HCT116 (cell line): ENCODE results near the gene LRCH1. TPM values are rescaled to one million over a fixed set of nuclear protein-coding genes. Genes with fewer than 3 reads are reported as not detected.

Experiments
- ATAC-seq: fragments of 200-7000 bp; cut with Tn5 transposase; 2 replicates; pipeline ENCODE4 v1.9.1; 2020; ENCODE audit warnings: mild to moderate bottlenecking, moderate library complexity
- BruUV-seq: library from RNA; stranded (reverse); fragments of 400-500 nt; replicated peaks from 2 replicates; lab custom pipeline; 2021; lab: Mats Ljungman, UMichigan
- CTCF ChIA-PET: fragments of 300-600 bp; sonication (Branson Sonifier 250); formaldehyde crosslinking; loops from one replicate; lab custom pipeline; 2021; ENCODE audit warnings: antibody characterized with exemption; lab: Charles Lee
- POLR2A ChIA-PET: fragments of 300-600, 350-600 bp; sonication (Branson Sonifier 250); formaldehyde crosslinking; loops from one replicate; lab custom pipeline; 2021; ENCODE audit warnings: antibody characterized with exemption; lab: Charles Lee
- RAD21 ChIA-PET, 2 experiments: fragments of 300-600 bp; sonication (Branson Sonifier 250); formaldehyde crosslinking; loops; one replicate each; lab custom pipeline; 2023; ENCODE audit warnings: low total read pairs in 2 of 2; ENCODE audit not compliant: uncharacterized antibody in 2 of 2, unreplicated experiment in 2 of 2, low non-redundant PET in 1 of 2; lab: Charles Lee
- DNase-seq: peaks from one replicate; pipeline ENCODE4 v3.0.0-alpha.2; 2010; ENCODE audit warnings: low read depth, low spot score
- H2AFZ ChIP-seq: fragments of 200-600 bp; shearing (Covaris generic), sonication (generic); 2 replicates; pipeline ENCODE4 v1.6.1; 2017; ENCODE audit warnings: low read depth, mixed run types, mixed read lengths, antibody characterized with exemption, low read length; ENCODE audit not compliant: poor library complexity, severe bottlenecking
- H3K27ac ChIP-seq: 2 replicates; pipeline ENCODE4 v1.5.1; 2012; ENCODE audit warnings: low read depth, low read length
- H3K27me3 ChIP-seq: fragments of 200-600 bp; sonication (generic); 2 replicates; pipeline ENCODE4 v1.6.1; 2016; ENCODE audit warnings: mixed run types, low read length, mixed read lengths; ENCODE audit not compliant: insufficient read depth
- H3K36me3 ChIP-seq, 2 experiments: fragments of 200-500 bp in 1 of 2; fragments of 200-600 bp in 1 of 2; sonication (Bioruptor generic) in 1 of 2; sonication (generic) in 1 of 2; 2 replicates each; pipeline versions ENCODE4 v1.5.1 to v1.6.1; 2014 to 2016; ENCODE audit warnings: low read length in 2 of 2, inconsistent platforms in 1 of 2, mixed read lengths in 1 of 2, mixed run types in 1 of 2; ENCODE audit not compliant: insufficient read depth in 2 of 2, control insufficient read depth in 1 of 2
- H3K4me1 ChIP-seq, 2 experiments: fragments of 200-600 bp in 1 of 2; sonication (generic) in 1 of 2; 2 replicates each; pipeline versions ENCODE4 v1.5.1 to v1.6.1; 2012 to 2017; ENCODE audit warnings: low read length in 2 of 2, inconsistent platforms in 1 of 2, mild to moderate bottlenecking in 1 of 2, mixed read lengths in 1 of 2, mixed run types in 1 of 2, moderate library complexity in 1 of 2; ENCODE audit not compliant: insufficient read depth in 2 of 2, control insufficient read depth in 1 of 2
- H3K4me2 ChIP-seq: fragments of 200-600 bp; sonication (generic); 2 replicates; pipeline ENCODE4 v1.6.1; 2017; ENCODE audit warnings: mixed run types, low read length, mixed read lengths
- H3K4me3 ChIP-seq, 2 experiments: fragments of 200-600 bp in 1 of 2; sonication (generic) in 1 of 2; replicated peaks in 1 of 2; 2 replicates each; pipeline ENCODE4 v1.5.1; 2011 to 2016; ENCODE audit warnings: low read length in 2 of 2, control low read depth in 1 of 2, low read depth in 1 of 2, mild to moderate bottlenecking in 1 of 2, mixed read lengths in 1 of 2, mixed run types in 1 of 2
- H3K79me2 ChIP-seq: fragments of 200-600 bp; sonication (generic); 2 replicates; pipeline ENCODE4 v1.6.1; 2017; ENCODE audit warnings: mild to moderate bottlenecking, mixed run types, low read length, moderate library complexity, mixed read lengths; ENCODE audit not compliant: insufficient read depth
- H3K9ac ChIP-seq: fragments of 200-600 bp; sonication (generic); 2 replicates; pipeline ENCODE4 v1.6.1; 2016; ENCODE audit warnings: low read length, mixed read lengths
- H3K9me2 ChIP-seq: fragments of 200-600 bp; sonication (generic), shearing (Covaris generic); 2 replicates; pipeline ENCODE4 v1.6.1; 2017; ENCODE audit warnings: mixed run types, mild to moderate bottlenecking, moderate library complexity; ENCODE audit not compliant: insufficient read depth
- H3K9me3 ChIP-seq, 2 experiments: fragments of 200-500 bp in 1 of 2; fragments of 200-600 bp in 1 of 2; sonication (Bioruptor generic) in 1 of 2; sonication (generic) in 1 of 2; 2 replicates each; pipeline ENCODE4 v1.6.1; 2014 to 2017; ENCODE audit warnings: low read length in 2 of 2, mixed read lengths in 2 of 2, inconsistent platforms in 1 of 2, low read depth in 1 of 2, mild to moderate bottlenecking in 1 of 2, mixed run types in 1 of 2, moderate library complexity in 1 of 2; ENCODE audit not compliant: control insufficient read depth in 1 of 2, insufficient read depth in 1 of 2
- H4K20me1 ChIP-seq: fragments of 200-600 bp; sonication (generic), shearing (Covaris generic); 2 replicates; pipeline ENCODE4 v1.6.1; 2017; ENCODE audit warnings: mixed run types, mild to moderate bottlenecking, moderate library complexity; ENCODE audit not compliant: insufficient read depth
- CBX3 ChIP-seq: IDR thresholded peaks from 2 replicates; pipeline ENCODE4 v1.6.1; 2012; ENCODE audit warnings: low read depth
- CEBPB ChIP-seq: IDR thresholded peaks from 2 replicates; pipeline ENCODE4 v1.6.1; 2012; ENCODE audit warnings: low read depth
- ELF1 ChIP-seq: IDR thresholded peaks from 2 replicates; pipeline ENCODE4 v1.6.1; 2012; ENCODE audit warnings: low read depth, borderline replicate concordance
- FOSL1 ChIP-seq: IDR thresholded peaks from 2 replicates; pipeline ENCODE4 v1.6.1; 2012; ENCODE audit warnings: low read depth
- JUND ChIP-seq: IDR thresholded peaks from 2 replicates; pipeline ENCODE4 v1.6.1; 2012
- MAX ChIP-seq: IDR thresholded peaks from 2 replicates; pipeline ENCODE4 v1.6.1; 2012
- POLR2A ChIP-seq: IDR thresholded peaks from 2 replicates; pipeline ENCODE4 v1.7.0; 2011; ENCODE audit warnings: borderline replicate concordance; ENCODE audit not compliant: insufficient read depth, insufficient read length; ENCODE audit errors: extremely low read depth
- POLR2AphosphoS5 ChIP-seq: IDR thresholded peaks from 2 replicates; pipeline ENCODE4 v1.6.1; 2011; ENCODE audit warnings: mild to moderate bottlenecking, low read depth, low read length, moderate library complexity
- RAD21 ChIP-seq: IDR thresholded peaks from 2 replicates; pipeline ENCODE4 v1.6.1; 2012; ENCODE audit warnings: low read depth, mild to moderate bottlenecking
- SIN3A ChIP-seq: IDR thresholded peaks from 2 replicates; pipeline ENCODE4 v1.6.1; 2012; ENCODE audit warnings: low read depth
- SP1 ChIP-seq: IDR thresholded peaks from 2 replicates; pipeline ENCODE4 v1.6.1; 2012; ENCODE audit warnings: low read depth
- SRF ChIP-seq: IDR thresholded peaks from 2 replicates; pipeline ENCODE4 v1.6.1; 2012; ENCODE audit warnings: low read depth
- ZNF274 ChIP-seq: fragments of 200-500 bp; sonication (Bioruptor generic); IDR thresholded peaks from 2 replicates; pipeline ENCODE4 v1.6.1; 2014; ENCODE audit warnings: mild to moderate bottlenecking, low read depth, low read length, inconsistent platforms
- intact Hi-C: fragments of 100-400 bp; cut with micrococcal nuclease; formaldehyde crosslinking; loops from 2 replicates; pipeline ENCODE4 v1.10.0; 2022
- total RNA-seq: library from RNA; stranded (reverse); gene quantifications from one replicate; pipeline ENCODE4 v1.2.1, GENCODE V29; 2021; ENCODE audit not compliant: unreplicated experiment
- TF ChIP-seq, protein P1 (sequence below): IDR thresholded peaks from 2 replicates; pipeline ENCODE4 v1.6.1; 2011; ENCODE audit warnings: mild to moderate bottlenecking, low read length, moderate library complexity; ENCODE audit not compliant: insufficient replicate concordance; ENCODE audit errors: extremely low read depth
- TF ChIP-seq, protein P2 (sequence below), 3 experiments: fragments of 200-600 bp in 1 of 3; sonication (generic) in 1 of 3; IDR thresholded peaks in 2 of 3; conservative IDR thresholded peaks in 1 of 3; 2 replicates each; pipeline ENCODE4 v1.5.1; 2012 to 2017; ENCODE audit warnings: low read depth in 2 of 3, low read length in 2 of 3, antibody characterized with exemption in 1 of 3, borderline replicate concordance in 1 of 3, control low read depth in 1 of 3, mild to moderate bottlenecking in 1 of 3, mixed read lengths in 1 of 3, mixed run types in 1 of 3, moderate library complexity in 1 of 3; ENCODE audit not compliant: insufficient read depth in 1 of 3
- TF ChIP-seq, protein P3 (sequence below): IDR thresholded peaks from 2 replicates; pipeline ENCODE4 v1.6.1; 2012

The LRCH1 gene
- total RNA-seq, 1 experiment from 2014 or later, result 15.6 TPM

DNA sequence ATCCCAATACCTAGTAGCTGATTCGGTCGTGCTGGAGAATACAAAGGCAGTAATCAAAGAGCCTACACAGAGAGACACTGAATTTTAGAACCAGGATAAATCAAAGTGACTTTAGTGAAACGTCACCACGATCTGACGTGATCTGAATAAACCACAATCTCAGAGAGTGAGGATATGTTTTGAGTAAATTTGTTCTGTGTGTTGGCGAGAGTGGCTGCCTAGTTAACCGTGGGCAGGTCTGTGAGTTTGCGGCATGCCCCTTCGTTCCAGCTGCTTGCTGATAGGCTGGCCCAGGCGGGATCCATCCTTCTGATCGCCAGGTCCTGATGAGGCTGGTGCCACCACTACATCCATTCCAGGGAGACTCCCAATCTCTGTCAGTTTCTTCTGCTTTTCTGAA lies 40.4 kb downstream of the LRCH1 start:
- no TSS peak for BruUV-seq
- Histone ChIP-seq H3K27ac (no peak overlapping the region), H3K4me1 (peaks cover 0 to 7% of the 10 kb centered on the region in 2 experiments; a peak in 2 of 4 replicates), H3K36me3 (no peaks in the 10 kb centered on the region), H2AFZ (no peak overlapping the region), H3K27me3 (no peaks in the 10 kb centered on the region), H3K4me2 (no peak overlapping the region), H4K20me1 (no peaks in the 10 kb centered on the region), H3K4me3 (no peak overlapping the region), H3K79me2 (peaks cover 75% of the 10 kb centered on the region), H3K9me2 (no peaks in the 10 kb centered on the region), H3K9ac (no peak overlapping the region), H3K9me3 (no peaks in the 10 kb centered on the region)
- ChIA-PET CTCF (interaction anchor here (1.2 kb wide), 1 partner anchor 10 kb away, joined by 4 read pairs; no protein-coding TSS in a partner anchor), RAD21 (no interaction called here), POLR2A (no interaction called here)
- DNase-seq (no peak), ATAC-seq (no peak)
- intact Hi-C loops, result no loop called here
- no peak for TF ChIP-seq SRF
- no peak for TF ChIP-seq POLR2AphosphoS5
- TF ChIP-seq, protein P1, sequence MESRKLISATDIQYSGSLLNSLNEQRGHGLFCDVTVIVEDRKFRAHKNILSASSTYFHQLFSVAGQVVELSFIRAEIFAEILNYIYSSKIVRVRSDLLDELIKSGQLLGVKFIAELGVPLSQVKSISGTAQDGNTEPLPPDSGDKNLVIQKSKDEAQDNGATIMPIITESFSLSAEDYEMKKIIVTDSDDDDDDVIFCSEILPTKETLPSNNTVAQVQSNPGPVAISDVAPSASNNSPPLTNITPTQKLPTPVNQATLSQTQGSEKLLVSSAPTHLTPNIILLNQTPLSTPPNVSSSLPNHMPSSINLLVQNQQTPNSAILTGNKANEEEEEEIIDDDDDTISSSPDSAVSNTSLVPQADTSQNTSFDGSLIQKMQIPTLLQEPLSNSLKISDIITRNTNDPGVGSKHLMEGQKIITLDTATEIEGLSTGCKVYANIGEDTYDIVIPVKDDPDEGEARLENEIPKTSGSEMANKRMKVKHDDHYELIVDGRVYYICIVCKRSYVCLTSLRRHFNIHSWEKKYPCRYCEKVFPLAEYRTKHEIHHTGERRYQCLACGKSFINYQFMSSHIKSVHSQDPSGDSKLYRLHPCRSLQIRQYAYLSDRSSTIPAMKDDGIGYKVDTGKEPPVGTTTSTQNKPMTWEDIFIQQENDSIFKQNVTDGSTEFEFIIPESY, result no peak
- no peak for TF ChIP-seq CBX3

GRCh38 chr13:46594374-46595078 lies 41.6 kb downstream of the LRCH1 start:
- no peak overlapping the region for H3K4me2 ChIP-seq
- H3K27me3 ChIP-seq, result no peaks in the 10 kb centered on the region
- no peak overlapping the region for H3K9ac ChIP-seq
- H3K4me3 ChIP-seq, result no peak overlapping the region
- H3K9me2 ChIP-seq, result no peaks in the 10 kb centered on the region
- BruUV-seq, result no TSS peak
- no peak for ATAC-seq
- POLR2A ChIA-PET, result no interaction called here
- H3K79me2 ChIP-seq, result peaks cover 79% of the 10 kb centered on the region
- H3K4me1 ChIP-seq, result peaks cover under 1 to 7% of the 10 kb centered on the region in 2 experiments
- H3K27ac ChIP-seq, result no peak overlapping the region
- H3K9me3 ChIP-seq, result no peaks in the 10 kb centered on the region
- DNase-seq, result no peak
- H2AFZ ChIP-seq, result no peak overlapping the region
- H4K20me1 ChIP-seq, result no peaks in the 10 kb centered on the region
- CTCF ChIA-PET, result no interaction called here
- RAD21 ChIA-PET, result no interaction called here
- H3K36me3 ChIP-seq, result no peaks in the 10 kb centered on the region
- intact Hi-C loops, result no loop called here
- TF ChIP-seq SRF (no peak), POLR2A (no peak), SIN3A (no peak), ZNF274 (no peak), FOSL1 (no peak), RAD21 (no peak), MAX (no peak), SP1 (no peak), POLR2AphosphoS5 (no peak), ELF1 (no peak), CEBPB (no peak), JUND (no peak)
- TF ChIP-seq, protein P2, sequence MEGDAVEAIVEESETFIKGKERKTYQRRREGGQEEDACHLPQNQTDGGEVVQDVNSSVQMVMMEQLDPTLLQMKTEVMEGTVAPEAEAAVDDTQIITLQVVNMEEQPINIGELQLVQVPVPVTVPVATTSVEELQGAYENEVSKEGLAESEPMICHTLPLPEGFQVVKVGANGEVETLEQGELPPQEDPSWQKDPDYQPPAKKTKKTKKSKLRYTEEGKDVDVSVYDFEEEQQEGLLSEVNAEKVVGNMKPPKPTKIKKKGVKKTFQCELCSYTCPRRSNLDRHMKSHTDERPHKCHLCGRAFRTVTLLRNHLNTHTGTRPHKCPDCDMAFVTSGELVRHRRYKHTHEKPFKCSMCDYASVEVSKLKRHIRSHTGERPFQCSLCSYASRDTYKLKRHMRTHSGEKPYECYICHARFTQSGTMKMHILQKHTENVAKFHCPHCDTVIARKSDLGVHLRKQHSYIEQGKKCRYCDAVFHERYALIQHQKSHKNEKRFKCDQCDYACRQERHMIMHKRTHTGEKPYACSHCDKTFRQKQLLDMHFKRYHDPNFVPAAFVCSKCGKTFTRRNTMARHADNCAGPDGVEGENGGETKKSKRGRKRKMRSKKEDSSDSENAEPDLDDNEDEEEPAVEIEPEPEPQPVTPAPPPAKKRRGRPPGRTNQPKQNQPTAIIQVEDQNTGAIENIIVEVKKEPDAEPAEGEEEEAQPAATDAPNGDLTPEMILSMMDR (IDR thresholded peaks at IDR 0.05 in 2 of 3, conservative IDR thresholded peaks at IDR 0.05 in 1 of 3; ENCODE audit: borderline replicate concordance in 1 of 3, insufficient read depth in 1 of 3, low read depth in 2 of 3, low read length in 2 of 3), result no peak
- TF ChIP-seq, protein P3, sequence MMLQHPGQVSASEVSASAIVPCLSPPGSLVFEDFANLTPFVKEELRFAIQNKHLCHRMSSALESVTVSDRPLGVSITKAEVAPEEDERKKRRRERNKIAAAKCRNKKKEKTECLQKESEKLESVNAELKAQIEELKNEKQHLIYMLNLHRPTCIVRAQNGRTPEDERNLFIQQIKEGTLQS, result no peak
